ENCODE measurements around the gene RRM2. TPM values are rescaled to one million over a fixed set of nuclear protein-coding genes. Genes with fewer than 3 reads are reported as not detected.

The RRM2 gene
- total and polyA plus RNA-seq, 10 donors: 2.3 to 39.2 (median 13.5) TPM

DNA sequence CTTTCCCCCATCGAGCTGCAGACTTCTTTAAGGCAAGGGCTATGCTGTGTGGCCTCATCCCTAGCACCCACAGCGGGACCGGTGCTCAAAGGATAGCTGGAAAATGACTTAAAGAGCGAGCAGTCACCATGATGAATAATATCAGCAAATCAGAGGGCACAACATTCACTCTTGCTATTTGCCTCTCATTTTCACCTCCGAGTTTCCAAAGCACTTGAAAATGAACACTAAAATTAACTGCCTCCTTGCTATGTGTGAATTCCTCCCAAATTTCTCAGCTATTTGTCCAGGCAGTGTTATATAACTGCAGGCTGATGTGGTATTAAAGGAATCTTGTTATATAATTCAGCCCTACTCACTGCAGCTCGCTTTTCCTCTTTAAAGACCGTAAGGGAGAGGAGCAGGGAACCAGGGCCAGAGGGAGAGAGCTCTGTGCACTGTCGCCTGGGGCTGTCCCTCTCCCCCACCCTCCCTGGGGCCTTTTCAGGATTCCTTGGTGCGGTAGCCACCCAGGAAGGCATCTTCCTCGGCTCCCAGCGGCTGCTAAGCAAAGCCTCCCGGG is 43.8 kb upstream of the RRM2 start:
- TF ChIP-seq POLR2AphosphoS5 (IDR thresholded peaks at IDR 0.05): peak in 1 of 3 donors; percentile 11
- no peak for TF ChIP-seq POLR2A (IDR thresholded peaks at IDR 0.05)
- Histone ChIP-seq H3K4me3 (peak overlapping the region in 6 of 8 donors; percentile 27 to 66 (median 43)), H3K27ac (peak overlapping the region in 5 of 8 donors; percentile 68 to 77 (median 73)), H3K9me3 (no peaks in the 10 kb centered on the region), H3K36me3 (no peaks in the 10 kb centered on the region), H3K27me3 (replicated peaks in 1 of 7) (peaks cover 4 to 100% (median 59%) of the 10 kb centered on the region in 7 donors), H3K4me1 (peaks cover 5 to 31% (median 23%) of the 10 kb centered on the region in 6 donors)
- WGBS, 5 donors: 31 to 38% (median 33%) methylated on average over 12 of the region's 12 CpGs
- intact Hi-C loops (cut with DNase I; ENCODE audit: low total_unique reads): loop anchor here (10.0 kb wide), 1 partner anchor 586 kb away; no protein-coding TSS in a partner anchor
- no peak for DNase-seq

DNA sequence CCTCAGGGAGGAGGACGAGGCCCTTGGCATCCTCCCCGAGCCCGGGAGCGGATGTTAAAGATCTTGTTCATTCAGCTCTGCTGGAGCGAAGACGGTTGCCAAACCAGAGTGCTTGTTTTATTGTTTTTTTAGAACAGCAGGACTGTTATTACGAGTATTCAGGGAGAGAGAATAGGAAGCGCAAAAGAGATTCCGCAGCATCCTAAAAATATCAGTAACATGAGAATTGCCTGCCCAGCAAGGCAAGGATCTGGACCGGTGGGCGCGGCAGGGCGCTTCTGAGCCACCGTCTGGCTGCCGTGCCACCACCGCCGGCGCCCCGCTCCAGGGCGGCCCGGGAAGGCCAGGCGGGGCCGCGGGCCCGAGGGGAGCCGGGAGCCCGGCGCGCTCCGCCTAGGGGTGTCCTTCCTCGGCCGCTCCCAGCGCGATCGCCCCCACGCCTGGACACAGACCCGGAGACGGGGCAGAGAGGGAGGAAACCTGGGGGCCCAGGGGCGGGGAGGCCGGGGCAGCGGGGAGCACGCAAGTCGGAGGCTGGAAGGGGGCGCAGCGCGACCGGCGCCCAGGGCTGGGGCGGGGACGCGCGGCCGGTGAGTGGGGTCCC is 43.2 kb upstream of the RRM2 start:
- H3K27me3 ChIP-seq (replicated peaks in 1 of 7): peaks cover 4 to 100% (median 65%) of the 10 kb centered on the region in 7 donors
- no peaks in the 10 kb centered on the region for H3K9me3 ChIP-seq
- intact Hi-C loops (cut with DNase I; ENCODE audit: low total_unique reads): loop anchor here (10.0 kb wide), 1 partner anchor 585 kb away; no protein-coding TSS in a partner anchor
- no peaks in the 10 kb centered on the region for H3K36me3 ChIP-seq
- peak overlapping the region in 6 of 8 donors; percentile 32 to 77 (median 71) for H3K27ac ChIP-seq
- TF ChIP-seq POLR2A (IDR thresholded peaks at IDR 0.05) (no peak), POLR2AphosphoS5 (IDR thresholded peaks at IDR 0.05) (no peak)
- TF ChIP-seq, protein P1, sequence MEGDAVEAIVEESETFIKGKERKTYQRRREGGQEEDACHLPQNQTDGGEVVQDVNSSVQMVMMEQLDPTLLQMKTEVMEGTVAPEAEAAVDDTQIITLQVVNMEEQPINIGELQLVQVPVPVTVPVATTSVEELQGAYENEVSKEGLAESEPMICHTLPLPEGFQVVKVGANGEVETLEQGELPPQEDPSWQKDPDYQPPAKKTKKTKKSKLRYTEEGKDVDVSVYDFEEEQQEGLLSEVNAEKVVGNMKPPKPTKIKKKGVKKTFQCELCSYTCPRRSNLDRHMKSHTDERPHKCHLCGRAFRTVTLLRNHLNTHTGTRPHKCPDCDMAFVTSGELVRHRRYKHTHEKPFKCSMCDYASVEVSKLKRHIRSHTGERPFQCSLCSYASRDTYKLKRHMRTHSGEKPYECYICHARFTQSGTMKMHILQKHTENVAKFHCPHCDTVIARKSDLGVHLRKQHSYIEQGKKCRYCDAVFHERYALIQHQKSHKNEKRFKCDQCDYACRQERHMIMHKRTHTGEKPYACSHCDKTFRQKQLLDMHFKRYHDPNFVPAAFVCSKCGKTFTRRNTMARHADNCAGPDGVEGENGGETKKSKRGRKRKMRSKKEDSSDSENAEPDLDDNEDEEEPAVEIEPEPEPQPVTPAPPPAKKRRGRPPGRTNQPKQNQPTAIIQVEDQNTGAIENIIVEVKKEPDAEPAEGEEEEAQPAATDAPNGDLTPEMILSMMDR (IDR thresholded peaks at IDR 0.05 in 8 of 11, conservative IDR thresholded peaks at IDR 0.05 in 3 of 11): peak in 1 of 11 experiments; percentile 12
- no peak for DNase-seq
- H3K4me1 ChIP-seq: peaks cover 5 to 31% (median 23%) of the 10 kb centered on the region in 6 donors
- 0 to 2% (median 1%) methylated on average over 9 to 53 of the region's 53 CpGs for WGBS, 5 donors
- H3K4me3 ChIP-seq: peak overlapping the region; percentile 12 to 66 (median 39)

DNA sequence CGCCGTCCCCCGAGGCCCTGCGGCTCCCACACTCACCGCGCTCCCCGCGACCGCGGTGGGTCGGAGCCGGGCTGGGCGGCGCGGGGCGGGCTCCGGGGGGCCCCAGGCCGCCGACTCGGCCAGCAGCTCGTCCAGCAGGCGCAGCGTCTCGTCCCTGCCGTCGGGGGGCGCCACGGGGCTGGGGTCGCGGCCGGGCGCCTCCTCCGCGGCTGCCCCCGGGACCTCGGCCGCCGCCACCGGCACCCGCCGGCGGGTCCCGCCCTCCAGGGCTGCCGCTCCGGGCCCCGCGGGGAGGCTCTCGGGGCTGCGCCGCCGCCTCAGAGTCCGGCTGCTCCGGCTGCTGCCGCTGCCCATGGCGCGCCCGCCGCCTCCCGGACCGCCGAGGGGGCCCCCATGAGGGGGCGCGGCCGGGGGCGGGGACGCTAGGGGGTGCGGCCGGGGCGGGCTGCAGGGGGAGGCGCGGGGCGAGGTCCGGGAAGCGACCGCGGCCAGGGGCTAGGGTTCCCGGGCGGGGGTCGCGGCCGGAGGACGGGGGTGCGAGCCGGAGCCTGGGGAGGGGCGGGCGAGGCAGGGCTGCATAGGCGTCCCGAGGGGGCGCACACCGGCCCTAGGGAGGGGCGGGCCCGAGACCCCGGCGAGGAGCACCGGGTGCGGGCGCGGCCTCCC is 42.5 kb upstream of the RRM2 start, which contains the start of gene CYS1:
CYS1 (minus strand) TSS at position 542 of the 666 bp plus-strand sequence; CDS start at position 354, 188 bp downstream.
- Histone ChIP-seq H3K27me3 (replicated peaks in 1 of 7) (peaks cover 4 to 100% (median 68%) of the 10 kb centered on the region in 7 donors), H3K27ac (peak within 1 kb of the TSS in 6 of 8 donors; percentile 32 to 77 (median 71))
- intact Hi-C loops (cut with DNase I; ENCODE audit: low total_unique reads): loop anchor here (10.0 kb wide), 1 partner anchor 585 kb away; no protein-coding TSS in a partner anchor

More for the DNA sequence above, 42.5 kb upstream of the RRM2 start, which contains the start of gene CYS1:
- 0 to 2% (median 1%) methylated on average over 7 to 98 of the region's 98 CpGs; no CpG with 5 or more reads in 1 of the 5 donors for WGBS, 5 donors
- DNase-seq: no peak
- Histone ChIP-seq H3K4me3 (peak within 1 kb of the TSS; percentile 12 to 66 (median 39)), H3K9me3 (no peaks in the 10 kb centered on the region), H3K36me3 (no peaks in the 10 kb centered on the region), H3K4me1 (peaks cover 5 to 31% (median 23%) of the 10 kb centered on the region in 6 donors)
- TF ChIP-seq POLR2A (IDR thresholded peaks at IDR 0.05) (no peak), POLR2AphosphoS5 (IDR thresholded peaks at IDR 0.05) (no peak)
- TF ChIP-seq, protein P1 (IDR thresholded peaks at IDR 0.05 in 8 of 11, conservative IDR thresholded peaks at IDR 0.05 in 3 of 11): no peak
